GM21367 (cell line): ENCODE results near the gene AHCYL1.
"Not testable (repeated sequence)": the region's sequence is repeated elsewhere in the genome, so short reads cannot be mapped to it uniquely, and the experiment has no call there.

Experiments
- ATAC-seq: cut with Tn5 transposase; IDR thresholded peaks from one replicate; pipeline ENCODE4 v1.9.1; 2021; ENCODE audit not compliant: unreplicated experiment

AHCYL1 gene

DNA sequence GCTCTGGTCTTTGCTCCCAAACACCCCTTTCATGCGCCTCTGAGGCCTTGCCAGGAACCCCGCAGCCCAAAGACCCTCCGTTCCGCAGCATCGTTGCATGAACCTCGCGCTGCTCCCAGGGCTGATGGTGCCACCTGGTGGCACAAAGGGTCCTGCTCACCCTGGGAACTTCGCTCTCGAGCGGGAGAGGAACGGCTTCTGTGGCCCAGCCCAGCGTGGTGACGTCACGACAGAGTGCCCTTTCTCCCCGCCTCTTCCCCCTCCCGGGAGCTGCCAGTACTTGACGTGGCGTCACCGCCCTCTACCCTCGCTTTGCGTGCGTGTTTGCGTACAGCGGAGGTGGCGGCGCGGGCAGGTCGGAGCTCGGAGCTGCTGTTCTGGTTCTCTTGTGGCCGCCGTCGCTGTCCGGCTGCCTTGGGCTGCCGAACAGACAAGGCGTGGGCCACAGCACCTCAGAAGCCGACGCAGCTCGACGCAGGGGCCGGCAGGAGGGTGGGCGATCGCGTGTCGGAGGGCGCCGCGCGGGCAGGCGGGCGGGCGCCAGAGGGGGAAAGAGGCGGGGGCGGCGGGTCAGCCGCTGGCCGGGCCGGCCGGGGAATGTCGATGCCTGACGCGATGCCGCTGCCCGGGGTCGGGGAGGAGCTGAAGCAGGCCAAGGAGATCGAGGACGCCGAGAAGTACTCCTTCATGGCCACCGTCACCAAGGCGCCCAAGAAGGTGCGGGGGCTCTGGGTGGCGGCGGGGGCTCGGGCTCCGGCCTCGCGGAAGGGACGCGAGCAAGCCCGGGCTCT, at the start of gene AHCYL1:
AHCYL1 (plus strand) TSS at position 310 of the 791 bp plus-strand sequence; CDS start at position 598, 288 bp downstream.
- ATAC-seq: peak; percentile 97

DNA sequence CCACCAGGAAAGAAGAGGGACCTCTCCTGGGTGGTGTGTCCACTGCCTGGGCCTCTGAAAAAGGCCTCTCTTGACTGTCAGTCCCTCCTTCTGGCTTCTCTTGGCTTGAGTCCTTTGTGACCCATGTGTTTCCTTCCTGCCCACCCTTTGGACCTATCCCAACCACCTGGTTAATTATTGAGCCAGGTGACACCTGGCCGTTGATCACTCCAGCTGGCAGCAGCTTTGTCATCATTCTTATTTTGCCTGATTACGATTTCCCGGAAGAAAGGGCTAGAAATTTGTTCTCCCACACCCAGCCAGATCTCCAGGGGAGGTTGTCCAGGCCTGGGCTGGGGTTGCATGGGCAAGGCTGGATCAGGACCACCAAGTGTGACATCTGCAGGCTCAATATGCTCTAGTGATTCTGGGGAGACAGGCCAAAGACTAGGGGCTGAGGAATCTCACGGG, 49.1 kb upstream of the AHCYL1 start:
- ATAC-seq: no peak

DNA sequence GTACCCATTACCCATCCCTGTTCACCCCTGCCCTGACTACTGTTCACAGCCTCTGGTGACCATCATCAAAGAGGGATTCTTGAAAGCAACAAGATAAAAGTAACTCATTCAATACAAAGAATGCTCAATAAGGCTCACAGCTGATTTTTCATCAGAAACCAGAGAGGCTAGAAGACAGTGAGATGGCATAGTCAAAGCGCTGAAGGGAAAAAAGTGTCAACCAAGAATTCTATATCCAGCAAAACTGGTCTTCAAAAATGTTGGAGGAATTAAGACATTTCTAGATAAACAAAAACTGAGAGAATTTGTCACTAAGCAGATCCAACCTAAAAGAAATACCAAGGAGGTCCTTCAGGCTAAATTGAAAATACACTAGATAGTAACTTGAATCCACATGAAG, 46.8 kb upstream of the AHCYL1 start:
- no peak for ATAC-seq

DNA sequence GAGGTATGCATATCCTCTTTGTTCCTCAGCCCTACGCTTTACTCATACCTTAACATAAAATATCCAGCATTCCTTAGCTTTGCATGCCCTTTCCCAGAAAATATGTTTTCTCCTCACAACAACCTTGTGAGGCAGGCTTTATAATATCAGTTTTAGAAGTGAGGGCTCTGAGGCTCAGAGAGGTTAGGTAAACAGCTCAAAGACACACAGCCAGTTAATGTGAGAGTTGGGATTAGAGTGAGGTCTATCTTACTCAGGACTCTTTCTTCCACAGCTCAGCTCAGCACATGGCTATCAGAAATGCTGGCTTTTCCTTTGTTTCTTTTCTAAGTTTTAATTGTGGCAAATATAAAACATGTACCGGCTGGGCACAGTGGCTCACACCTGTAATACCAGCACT, 46.0 kb upstream of the AHCYL1 start:
- no peak for ATAC-seq

DNA sequence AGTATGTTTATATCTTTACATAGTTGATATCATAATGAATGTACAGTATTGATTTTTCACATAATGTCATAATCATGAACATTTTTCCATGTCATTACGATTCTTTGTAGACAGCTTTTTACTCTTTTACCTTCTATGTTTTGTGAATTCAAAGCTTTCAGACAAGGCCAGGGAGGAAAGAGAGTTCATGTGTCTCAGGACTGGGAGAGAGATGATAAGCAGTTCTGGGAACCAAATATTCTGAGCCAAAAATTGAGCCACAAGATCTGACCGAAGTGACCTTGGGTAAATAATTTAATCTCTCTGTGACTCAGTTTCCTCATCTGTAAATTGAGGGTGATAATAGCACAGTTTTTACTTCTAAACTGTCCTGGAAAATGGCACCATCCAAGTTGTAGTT, 42.1 kb upstream of the AHCYL1 start:
- ATAC-seq: no peak

DNA sequence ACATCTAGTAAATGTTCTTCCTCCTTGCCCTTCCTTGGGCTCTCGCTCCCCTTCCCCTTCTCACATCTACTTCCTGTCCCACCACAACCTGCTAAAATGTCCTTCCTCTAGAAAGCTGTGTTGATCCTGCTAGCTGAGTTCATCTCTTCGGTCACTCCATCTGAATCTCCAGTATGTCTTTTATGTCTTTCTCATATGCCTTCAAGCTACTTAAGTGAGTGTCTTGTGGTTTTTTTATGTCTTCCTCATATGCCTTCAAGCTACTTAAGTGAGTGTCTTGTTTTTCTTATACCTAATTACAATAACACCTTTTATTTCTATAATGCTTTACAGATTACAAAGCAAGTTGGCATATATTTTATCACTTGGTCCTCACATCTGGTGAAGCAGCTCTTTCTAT, 40.0 kb upstream of the AHCYL1 start:
- no peak for ATAC-seq

DNA sequence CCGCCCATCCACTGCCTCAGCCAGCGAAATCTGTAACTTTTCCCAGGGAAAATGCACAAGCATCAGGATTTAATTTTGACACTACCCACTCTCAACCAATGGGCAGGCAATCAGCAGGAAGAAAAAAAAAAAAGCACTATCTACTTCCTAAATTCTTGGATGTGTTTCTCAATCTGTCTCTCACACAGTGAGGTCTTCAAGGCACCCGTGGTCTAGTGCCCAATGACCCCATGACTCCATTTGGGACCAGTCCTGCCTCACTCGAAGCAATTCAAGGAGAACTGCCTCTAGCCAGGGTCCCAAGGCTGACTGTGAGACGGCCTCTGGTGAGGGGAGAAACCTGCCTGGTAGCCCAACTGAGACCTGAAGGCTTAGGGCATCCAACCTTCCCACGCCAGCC, 38.1 kb upstream of the AHCYL1 start:
- no peak for ATAC-seq

DNA sequence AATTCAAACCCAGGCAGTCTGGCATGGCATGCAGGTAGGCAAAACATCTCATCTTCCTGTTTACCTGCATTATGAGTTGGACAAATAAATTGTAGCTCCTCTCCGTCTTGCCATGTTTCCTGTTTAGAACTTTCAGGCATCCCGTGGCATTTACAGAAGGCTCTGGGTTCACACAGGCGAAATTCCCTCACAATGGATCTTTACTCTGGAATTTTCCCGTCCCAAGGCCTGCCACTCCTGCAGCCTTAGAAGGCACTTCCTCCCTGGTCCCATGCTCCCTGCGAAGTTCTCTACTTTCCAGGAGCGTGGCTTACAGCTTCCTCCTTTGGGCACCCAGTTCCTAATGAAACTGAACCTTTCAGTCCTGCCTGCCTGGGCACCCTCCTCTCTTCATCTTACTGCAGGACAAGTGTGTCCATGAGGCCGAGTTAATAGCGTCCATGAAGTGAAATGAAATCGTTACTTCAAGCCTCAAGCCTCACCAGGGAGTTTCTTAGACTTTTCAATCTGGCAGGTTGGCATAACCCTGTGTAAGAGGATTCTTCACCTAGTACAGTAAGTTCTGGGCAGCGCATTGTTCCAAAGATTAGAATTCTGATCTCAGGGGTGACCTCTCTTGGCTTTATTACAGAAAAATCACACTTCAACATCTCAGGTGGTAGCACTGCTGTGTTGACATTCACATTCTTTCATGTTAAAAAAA, 36.8 kb upstream of the AHCYL1 start:
- no peak for ATAC-seq

DNA sequence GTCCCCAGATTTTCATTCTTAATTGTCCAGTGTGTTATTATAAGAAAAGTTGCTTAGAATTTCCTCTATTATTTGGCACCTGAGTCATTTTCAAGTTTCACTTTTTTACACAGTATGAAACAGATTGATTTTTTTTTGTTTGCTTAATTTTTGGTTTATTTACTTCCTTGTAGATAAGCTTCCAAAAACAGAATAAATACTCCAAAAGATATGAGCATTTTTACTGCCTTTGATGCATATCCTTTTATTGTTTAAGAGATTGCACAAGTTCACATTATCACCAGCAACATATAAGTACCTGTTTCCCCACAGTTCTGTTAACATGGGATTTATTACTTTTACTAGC, 36.3 kb upstream of the AHCYL1 start:
- ATAC-seq: no peak

DNA sequence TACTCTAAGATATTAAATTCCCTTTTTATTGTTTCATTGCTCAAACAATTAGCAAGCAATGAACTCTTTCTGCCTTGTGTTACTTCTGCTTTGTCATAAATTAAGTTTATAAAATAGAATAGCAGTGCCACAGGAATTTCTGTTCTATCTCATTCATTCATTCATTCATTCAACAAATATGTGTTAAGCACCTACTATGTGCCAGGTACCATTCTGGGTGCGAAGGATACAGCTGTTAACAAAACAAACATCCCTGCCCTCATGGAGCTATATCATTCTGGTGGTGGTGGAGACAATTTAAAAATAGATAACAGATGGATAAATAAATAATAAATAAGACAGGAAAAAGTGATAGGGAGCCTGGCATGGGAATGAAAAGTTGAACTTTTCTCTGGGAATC, 34.5 kb upstream of the AHCYL1 start:
- ATAC-seq: no peak

DNA sequence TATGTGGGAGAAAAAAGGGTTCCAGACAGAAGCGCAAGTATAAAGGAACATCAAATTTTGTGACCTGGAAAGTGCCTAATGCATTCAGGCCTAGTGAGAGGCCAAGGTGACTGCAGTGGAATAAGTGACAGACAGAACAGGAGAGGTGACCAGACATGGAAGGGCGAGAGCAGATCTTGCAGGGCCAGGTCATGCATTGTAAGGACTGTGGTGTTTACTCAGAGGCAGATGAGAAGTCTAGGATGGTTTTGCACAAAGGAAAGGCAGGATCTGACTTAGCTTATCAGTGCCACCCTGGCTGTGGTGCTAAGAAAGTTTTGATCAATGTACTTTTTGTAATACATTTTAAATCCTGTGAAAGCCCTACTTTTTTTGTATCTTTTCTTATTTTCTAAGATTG, 34.1 kb upstream of the AHCYL1 start:
- no peak for ATAC-seq

DNA sequence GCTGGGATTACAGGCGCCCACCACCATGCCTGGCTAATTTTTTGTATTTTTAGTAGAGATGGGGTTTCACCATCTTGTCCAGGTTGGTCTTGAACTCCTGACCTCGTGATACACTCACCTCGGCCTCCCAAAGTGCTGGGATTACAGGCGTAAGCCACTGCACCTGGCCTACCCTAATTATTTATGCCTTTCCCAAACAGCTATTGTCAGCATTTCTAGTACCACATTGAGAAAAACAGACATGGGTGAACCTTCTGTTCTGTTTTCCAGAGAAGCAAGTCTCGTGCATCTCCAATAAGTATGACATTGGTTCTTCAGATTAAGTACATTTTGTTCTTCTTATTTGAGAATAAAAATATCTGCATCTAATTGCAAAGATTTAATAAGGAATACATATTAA, 33.1 kb upstream of the AHCYL1 start:
- ATAC-seq: not testable (repeated sequence)

DNA sequence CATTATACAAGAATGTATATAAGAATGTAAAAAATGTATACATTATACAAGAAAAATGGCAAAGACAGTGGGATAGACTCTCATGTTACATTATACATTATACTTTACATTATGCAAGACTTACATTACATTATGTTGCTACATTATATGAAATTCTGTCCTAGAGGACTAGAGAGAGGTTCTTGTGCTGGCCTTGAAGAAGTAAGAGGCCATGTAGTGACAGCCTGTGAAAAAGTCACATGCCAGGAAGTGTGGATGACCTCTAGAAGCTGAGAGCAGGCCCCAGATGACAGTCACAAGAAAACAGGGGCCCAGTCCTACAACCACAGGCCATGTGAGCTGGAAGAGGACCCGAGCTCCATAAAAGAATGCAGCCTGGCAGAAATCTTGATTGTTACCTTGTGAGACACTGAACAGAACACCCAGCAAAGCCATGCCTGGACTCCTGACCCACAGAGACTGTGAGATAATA, 30.5 kb upstream of the AHCYL1 start:
- no peak for ATAC-seq

DNA sequence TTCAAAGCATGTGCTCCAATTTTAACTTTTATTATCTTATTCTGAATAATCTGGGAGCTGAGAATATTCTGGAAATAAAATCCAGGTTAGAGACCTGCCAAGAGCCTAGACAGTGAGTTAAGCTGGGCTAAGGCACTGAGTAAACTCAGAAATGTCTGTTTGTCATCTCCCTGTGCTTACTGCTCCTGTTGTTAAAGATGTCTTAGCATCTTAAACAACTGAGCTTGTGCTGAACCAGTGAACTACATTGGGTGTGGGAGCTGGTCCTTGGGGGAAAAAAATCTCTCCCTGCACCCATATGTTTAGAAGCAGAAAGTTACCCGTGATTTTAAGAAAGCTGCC, 25.0 kb upstream of the AHCYL1 start:
- ATAC-seq: no peak

DNA sequence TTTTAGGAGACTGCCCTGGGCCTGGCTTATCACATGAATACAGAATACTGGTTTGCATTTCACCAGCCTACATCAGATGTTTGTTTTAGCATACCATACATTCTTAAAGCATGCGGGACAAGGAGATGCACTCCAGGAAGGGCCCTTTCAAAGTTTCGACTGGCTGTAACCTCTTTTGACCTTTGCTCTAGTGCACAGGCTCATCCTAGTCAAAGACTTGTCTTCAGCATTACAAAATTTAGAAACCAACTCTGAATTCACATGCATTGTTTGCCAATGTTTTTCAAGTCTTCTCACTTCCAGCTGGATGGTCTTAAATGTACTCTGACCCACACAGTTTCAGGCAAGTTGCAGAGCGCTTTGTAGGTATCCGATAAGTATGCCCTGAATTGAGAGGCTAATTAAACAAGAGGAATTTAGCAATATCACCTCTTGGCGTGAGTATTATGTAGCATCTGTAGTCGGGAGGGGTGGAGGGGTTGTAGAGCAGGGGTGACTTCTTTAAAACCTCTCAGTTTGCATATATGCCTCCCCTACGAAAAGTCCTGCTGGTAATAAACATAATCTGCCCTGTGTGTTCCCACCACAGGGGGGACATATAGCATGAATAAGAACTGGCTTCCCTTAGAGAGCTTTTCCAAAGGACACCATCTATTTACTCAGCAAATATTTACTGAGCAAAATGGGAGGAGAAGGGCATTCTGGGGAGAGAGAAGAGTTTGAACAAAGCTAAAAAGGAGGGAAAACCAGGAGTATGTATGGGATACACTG, 24.4 kb upstream of the AHCYL1 start:
- no peak for ATAC-seq

DNA sequence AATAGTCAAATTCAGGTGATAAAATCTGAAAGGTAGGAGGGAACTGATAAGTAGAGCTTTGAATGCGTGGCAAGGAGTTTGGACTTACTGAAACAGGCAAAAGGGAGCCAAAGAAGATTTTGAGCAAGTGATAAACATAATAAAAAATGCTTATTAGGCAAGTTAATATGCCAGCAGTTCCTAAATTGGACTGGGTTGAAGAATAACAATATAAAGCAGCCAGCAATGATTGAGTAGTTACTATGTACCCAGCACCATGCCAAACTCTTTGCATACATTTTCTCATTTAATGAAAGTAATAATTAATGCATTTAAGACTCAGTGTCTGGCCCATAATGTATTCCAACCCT, 23.8 kb upstream of the AHCYL1 start:
- no peak for ATAC-seq

DNA sequence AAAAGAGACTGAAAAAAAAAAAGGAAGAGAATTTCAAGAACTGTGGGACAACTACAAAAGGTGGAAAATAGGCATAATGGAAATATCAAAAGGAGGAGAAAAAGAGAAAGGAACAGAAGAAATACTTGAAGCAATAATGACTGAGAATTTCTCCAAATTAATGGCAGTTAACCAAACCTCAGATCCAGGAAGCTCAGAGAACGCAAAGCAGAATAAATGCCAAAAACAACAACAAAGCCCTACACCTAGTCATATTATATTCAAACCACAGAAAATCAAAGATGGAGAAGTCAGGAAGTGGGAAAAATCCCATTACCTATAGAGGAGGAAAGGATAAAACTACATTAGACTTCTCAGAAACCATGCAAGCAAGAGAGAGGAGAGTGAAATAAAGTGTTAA, 20.7 kb upstream of the AHCYL1 start:
- no peak for ATAC-seq

DNA sequence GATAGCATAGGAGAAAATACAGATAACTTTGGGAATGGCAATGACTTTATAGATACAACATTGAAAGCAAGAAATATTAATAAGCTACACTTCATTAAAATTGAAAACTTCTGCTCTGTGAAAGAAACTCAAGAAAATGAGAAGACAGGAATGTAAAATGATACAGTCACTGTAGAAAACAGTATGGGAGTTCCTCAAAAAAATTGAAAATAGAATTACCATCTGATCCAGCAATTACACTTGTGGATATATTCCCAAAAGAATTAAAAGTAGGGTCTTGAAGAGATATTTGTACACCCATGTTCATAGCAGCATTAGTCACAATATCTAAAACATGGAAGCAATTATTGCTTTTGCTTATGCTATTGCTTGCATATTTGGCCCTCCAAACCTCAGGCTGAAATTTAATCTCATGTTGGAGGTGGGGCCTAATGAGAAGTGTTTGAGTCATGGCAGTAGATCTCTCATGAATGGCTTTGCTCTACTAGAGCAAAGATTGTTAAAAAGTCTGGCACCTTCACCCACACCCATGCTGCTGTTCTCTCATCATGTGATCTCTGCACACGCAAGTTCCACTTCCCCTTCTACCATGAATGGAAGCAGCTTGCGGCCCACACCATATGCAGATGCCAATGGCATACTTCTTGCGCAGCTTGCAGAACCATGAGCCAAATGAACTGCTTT, 15.3 kb upstream of the AHCYL1 start:
- ATAC-seq: no peak

DNA sequence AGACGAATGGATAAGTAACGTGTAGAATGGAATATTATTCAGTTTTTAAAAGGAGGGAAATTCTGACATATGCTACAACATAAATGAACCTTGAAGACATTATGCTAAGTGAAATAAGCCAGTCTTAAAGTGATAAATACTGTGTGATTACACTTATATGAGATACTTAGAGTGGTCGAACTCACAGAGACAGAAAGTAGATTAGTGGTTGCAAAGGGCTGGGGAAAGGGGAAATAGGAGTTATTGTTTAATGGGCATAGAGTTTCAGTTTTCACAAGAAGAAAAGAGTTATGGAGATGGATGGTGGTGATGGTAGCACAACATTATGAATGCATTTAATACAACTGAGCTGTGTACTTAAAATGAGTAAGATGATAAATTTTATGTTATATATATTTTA, 14.7 kb upstream of the AHCYL1 start:
- no peak for ATAC-seq

DNA sequence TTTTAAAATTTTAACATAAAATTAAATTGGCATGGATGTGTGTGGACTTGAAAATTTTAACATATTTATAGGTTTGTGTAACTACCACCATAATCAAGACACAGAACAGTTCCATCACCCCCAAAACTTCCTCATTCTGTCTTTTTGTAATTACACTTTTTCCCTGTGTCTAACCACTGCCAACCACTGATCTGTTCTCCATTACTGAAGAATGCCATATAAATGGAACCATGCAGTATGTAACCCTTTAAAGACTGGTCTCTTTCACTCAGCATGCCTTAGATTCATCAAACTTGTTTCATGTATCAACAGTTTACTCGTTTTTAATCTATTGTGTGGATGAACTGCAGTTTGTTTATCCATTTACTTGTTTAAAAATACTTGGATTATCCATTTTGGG, 13.0 kb upstream of the AHCYL1 start:
- no peak for ATAC-seq

DNA sequence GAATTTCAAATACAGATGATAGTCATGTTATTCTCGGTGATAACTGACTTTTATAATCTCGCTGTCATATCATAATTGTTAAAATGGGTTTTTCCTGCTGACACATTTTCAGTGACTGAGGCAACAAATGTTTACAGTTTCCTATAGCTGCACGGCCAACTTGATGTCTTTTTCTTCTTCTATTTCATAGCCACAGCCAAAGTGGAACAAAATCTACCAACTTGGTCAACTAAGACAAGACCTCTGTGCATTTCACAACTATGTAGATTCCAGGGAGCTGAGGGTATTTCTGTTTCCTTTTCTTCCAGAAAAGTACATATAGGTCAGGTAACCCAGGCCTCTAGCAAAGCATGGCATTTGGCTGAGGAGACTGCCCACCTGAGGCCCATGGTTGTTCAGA, 10.4 kb upstream of the AHCYL1 start:
- no peak for ATAC-seq
